ENCODE data around the gene COX6B2.
"Not testable (repeated sequence)": the region's sequence is repeated elsewhere in the genome, so short reads cannot be mapped to it uniquely, and the experiment has no call there.

The COX6B2 gene, protein sequence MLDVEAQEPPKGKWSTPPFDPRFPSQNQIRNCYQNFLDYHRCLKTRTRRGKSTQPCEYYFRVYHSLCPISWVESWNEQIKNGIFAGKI

DNA sequence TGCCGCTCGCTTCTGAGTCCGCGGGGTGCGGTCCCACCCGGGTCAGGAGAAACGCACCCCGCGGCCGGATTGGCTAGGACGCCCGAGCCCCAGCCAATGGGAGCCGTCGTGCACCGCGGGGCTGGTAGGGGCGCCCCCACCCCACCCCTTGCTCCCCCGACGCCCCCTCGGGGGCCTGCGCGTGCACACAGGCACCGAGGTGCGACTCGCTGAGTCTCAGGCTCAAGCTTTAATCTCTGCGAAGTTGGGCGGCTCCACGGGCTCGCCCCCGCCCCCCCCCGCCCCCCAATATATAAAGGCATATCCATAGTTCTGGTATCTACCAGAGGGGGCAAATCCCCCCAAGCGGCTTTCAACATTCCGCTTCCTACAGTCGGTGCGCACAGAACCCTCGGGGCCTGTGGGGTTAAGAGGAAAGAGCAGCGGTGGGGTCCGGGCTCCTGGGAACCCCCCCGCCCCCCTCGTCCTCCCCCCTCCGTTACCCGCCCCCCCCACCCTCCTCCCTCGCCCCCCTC is at the start of gene COX6B2:
Gene COX6B2 (minus strand): TSS at position 22 of the 515 bp plus-strand sequence. CDS start 198 bp downstream, outside the sequence.
- DNase-seq (ENCODE audit: low read depth in 1 of 2, low spot score in 1 of 2) = no peak

DNA sequence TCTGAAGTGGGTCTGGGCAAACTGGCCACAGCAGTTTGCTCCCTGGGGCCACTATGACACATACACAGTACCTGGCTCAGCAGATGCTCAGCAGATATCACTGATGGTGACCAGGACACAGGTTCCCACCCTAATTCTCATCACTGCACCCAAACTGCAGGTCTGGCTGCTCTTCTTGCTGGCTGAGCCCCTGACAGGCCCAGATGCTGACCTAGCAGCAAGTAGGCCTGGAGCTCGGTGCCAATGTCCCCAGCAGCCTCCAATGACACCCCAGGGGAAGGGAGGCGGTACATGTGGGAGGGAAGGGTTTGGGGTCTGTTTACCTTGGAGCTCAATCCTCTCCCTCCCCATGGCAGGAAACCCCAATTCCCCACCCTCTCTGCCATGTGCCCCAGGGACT is 48.0 kb upstream of the COX6B2 start:
- DNase-seq (ENCODE audit: low read depth in 1 of 2, low spot score in 1 of 2) = no peak

DNA sequence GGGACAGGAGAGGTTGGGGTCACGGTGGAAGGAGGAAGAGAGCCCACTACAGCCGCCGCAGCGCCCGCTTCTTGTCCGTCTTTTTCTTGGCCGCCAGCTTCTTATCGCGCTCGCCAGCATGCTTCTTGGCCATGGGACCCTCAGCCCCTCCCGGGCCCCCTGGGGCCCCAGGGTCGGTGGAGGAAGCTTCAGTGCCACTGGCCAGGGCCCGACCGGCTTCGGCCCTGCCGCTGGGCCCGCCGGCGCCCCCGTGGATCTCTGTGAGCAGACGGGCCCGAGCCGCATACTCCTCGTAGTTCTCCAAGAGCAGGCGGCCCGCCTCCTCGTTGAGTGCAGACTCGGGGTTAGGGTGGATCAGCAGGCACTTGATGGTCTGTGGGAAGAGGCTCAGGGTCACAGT is 46.9 kb upstream of the COX6B2 start:
- not testable (repeated sequence) for DNase-seq (ENCODE audit: low read depth in 1 of 2, low spot score in 1 of 2)

DNA sequence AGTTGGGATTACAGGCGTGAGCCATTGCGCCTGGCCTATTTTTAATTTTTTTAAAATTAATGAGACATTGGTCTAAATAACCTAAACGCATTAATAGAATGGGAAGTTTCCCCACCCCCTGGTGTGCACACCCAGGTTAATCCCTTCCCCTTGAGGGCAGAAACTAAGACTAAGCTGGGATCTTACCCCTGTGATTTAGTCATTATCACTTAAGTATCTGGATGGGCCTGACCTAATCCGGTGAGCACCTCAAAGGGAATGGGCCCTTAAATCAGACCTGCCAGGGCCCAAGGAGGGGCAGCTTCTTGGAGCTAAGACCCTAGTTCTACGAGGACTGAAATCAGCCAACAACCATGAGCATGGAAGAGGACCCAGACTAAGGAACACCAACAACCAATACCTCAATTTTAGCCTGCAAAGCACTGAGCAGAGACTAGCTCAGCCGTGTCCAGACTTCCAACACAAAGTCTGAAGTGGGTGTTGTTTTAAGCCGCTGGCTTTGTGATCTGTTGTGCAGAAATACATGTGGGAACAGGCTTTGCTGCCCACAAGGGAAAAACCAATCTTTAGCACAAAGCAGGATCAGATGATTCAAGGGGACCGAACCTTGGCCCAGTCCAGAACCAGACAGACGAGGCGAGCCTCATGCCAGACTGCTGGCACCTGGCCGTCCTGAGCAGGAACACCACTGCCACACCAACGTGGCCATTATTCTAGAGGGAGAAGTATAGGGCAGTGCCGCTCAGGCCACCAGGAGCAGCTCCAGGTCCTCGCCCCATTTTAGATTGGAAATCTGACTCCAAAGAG is 46.0 kb upstream of the COX6B2 start:
- no peak for DNase-seq (ENCODE audit: low read depth in 1 of 2, low spot score in 1 of 2)

DNA sequence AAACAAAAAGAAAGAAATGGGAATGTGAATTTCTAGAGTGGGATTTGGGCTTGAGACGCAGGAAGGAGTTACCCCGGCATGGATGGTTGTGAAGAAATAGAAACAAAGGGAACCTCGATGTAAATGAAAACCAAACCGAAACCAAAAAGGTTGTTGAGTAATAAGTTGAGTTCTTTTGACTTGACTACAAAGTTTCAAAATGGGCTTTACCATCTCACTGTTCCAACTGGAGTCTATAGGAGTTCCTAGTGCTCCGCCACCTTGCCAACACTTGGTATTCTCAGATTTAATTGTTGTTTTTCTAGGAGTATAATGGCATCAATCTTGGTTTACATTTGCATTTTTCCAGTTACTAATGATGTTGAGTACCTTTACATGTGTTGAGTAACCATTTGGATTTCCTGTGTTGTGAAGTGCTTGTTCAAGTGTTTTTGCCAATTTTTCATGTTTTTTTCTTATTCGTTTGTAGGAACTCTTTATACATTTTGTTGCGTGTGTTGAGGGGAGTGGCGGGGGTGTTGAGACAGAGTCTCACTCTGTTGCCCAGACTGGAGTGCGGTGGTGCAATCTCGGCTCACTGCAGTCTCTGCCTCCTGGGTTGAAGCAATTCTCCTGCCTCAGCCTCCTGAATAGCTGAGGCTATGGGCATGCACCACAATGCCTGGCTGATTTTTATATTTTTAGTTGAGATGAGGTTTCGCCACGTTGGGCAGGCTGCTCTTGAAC is 43.8 kb upstream of the COX6B2 start:
- no peak for DNase-seq (ENCODE audit: low read depth in 1 of 2, low spot score in 1 of 2)

DNA sequence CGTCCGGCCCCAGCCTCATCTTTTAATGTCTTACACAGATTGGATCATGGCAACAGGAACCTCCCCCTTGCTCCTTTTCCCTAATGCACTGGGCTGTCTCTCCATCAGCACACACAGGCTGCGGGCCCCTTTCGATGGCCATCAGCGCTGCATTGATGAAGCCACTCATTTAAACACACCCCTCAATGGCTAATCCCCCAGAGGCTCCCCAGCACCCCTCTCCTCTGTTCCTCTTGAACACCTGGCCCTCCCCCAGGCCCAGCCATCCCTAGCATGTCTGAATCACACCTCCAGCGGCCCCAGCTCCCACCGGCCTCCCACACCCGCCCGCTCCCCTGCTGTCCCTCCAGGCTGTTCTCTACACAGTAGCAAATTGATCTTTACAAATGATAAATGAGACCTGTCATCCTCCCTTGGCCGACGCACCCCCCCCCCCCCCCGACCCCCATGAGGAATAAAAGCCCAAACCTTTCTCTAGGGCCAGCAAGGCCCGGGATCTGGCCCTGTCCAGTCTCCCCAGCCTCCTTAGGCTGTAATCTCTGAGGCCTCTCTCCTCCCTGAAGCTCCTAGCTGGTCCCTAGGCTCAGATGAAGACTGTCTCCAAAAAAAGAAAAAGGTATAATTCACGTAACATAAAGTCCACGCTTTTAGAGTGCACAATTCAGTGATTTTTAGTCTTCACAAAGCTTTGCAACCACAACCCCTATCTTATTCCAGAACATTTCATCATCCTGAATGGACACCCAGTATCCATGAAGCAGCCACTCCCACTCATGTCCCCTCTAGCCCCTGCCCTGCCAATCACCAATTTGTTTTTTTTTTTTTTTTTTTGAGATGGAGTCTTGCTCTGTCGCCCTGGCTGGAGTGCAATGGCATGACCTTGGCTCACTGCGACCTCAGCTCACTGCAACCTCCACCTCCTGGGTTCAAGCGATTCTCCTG is 38.6 kb upstream of the COX6B2 start:
- no peak for DNase-seq (ENCODE audit: low read depth in 1 of 2, low spot score in 1 of 2)

DNA sequence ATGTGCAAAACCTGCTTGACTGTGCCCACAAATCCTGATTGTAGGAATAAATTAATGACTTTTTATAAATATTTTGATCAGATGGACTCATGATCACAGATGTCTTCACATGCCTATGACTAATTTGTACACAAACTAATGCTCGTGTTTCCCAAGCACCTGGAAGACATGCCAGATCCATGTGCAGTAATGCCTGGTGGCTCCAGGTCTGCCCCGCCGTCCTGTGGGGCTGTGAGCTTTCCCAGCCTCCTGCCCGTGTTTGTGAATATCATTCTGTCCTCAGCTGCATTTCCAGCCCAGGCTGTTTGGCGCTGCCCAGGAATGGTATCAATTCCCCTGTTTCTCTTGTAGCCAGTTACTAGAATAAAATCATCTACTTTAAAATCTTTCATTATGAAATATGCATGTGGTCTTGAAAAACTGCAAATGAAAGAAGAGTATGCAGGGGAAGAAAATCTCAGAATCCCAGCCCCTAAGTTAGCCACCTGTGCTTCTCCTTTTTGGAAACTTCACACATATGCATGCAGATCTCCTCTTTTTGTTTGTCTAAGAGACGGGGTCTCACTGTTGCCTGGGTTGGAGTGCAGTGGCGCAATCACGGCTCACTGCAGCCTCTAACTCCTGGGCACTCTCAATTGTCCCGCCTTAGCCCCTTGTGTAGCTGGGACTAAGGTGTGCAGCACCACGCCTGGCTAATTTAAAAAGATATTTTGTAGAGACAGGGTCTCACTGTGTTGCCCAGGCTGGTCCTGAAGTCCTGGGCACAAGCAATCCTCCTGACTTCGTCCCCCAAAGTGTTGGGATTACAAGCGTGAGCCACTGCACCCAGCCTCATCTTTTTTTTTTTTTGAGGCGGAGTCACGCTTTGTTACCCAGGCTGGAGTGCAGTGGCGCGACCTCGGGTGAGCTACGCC is 37.4 kb upstream of the COX6B2 start:
- DNase-seq (ENCODE audit: low read depth in 1 of 2, low spot score in 1 of 2) = no peak

DNA sequence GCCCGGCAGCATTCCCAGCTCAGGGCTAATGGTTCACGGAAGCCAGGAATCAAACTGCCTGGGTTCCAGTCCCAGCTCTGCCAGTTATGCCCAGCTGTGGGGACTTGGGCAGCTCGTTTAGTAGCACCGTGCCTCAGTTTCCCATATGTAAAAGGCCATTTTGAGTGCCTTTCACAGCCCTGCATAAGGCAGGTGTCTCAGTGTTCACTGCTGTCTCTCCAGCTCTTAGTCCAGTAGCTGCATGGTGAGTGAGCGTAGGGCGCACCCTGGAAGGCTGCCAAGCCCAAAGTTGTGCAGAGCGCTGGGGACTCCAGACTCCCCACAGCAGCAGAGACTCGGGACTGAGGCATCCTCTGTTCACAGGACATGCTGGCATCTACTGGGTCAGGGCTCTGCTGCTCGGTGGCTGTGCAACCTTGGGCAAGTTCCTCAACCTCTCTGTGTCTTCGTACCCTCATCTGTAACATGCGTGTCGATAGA is 36.7 kb upstream of the COX6B2 start:
- no peak for DNase-seq (ENCODE audit: low read depth in 1 of 2, low spot score in 1 of 2)

DNA sequence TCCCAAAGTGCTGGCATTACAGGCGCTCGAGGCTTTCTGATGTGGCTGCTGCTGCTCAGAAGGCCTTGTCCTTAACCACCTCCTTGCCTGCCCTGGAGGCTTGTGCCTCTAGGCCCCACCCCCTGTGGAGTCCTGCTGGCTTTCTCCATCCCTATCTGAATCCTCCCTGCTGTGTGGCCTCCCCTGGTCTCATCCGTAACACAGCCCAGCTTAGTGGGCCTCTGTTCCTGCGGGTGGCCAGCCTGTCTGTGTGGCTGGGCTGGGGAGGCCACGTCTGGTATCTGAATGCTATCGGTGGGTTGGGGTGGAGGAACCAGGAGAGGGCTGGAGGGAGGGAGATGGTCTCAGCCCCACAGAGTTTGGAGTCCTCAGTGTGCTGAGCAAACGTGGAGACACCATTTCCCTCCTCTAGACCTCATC is 36.0 kb upstream of the COX6B2 start:
- DNase-seq (ENCODE audit: low read depth in 1 of 2, low spot score in 1 of 2) = no peak

DNA sequence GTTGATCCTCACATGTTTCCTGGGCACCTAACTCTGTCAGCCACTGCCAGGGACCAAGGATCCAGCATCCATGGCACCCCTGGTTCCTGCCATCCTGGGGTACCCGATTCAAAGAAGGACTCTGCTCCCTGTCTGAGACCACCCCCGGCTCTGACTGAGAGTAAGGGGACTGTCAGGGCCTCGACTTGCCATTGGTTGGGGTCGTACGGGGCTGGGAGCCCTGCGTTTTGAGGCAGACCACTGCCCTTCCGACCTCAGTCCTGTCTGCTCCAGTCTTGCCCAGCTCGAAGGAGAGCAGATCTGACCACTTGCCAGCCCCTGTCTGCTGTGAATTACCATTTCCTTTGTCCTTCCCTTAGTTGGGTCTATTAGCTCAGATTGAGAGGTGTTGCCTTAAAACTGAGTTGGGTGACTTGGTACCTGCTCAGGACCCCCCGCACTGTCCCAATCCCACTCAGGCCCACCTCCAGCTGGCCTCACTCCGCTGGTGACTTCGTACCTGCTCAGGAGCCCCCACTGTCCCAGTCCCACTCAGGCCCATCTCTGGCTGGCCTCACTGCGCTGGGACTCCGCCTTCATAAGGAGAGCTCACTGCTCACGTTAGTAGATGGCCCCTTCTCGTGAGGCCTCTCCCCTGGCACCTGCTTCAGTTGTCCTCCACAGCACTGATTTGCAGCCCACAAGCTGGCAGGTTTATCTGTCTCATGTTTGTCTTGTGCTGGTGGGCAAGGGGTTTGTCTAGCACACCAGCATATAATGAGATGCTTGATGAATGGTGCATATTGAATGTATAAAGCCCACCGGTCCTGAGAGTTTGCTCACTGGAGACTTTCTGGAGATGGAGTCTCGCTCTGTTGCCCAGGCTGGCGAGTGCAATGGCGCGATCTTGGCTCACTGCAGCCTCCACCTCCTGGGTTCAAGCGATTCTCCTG is 35.1 kb upstream of the COX6B2 start:
- DNase-seq (ENCODE audit: low read depth in 1 of 2, low spot score in 1 of 2) = no peak

DNA sequence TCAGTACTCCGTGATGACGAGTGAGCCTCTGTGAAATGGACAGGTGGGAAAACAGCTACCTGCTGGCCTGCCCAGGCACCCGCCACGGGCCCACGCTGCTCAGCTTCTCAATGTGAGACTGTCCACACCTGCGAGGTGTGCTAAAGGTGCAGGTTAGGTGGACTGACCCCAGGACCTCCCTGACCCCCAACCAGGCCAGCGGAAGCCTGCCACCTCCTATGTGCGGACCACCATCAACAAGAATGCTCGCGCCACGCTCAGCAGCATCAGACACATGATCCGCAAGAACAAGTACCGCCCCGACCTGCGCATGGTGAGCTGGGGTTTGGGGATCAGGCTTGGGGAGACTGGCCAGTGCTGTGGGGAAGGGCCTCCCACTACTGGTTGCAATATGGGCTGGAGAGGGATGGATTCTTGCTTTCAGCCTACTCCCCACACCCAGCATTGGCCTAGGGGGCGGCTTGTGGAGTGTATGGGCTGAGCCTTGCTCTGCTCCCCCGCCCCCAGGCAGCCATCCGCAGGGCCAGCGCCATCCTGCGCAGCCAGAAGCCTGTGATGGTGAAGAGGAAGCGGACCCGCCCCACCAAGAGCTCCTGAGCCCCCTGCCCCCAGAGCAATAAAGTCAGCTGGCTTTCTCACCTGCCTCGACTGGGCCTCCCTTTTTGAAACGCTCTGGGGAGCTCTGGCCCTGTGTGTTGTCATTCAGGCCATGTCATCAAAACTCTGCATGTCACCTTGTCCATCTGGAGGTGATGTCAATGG is 33.4 kb upstream of the COX6B2 start:
- no peak for DNase-seq (ENCODE audit: low read depth in 1 of 2, low spot score in 1 of 2)

DNA sequence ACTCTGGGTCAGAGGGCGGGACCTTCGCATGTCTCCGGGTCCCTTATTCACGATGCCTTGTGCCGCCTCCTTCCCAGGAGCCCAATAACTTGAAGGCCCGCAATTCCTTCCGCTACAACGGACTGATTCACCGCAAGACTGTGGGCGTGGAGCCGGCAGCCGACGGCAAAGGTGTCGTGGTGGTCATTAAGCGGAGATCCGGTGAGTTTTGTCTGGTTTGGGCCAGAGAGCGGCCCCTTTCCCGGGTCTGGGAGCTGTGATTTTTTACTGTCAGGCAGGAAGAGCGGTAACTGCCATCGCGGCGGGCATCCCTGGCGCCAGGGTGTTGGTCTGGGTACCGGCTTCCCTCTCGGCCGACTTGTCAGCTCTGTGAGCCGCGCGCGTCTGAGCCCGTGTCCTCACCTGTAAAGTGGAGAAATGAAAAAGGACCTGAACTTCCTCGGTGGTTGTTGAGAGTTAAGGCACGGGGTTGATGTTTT is 32.0 kb upstream of the COX6B2 start:
- DNase-seq (ENCODE audit: low read depth in 1 of 2, low spot score in 1 of 2) = no peak

DNA sequence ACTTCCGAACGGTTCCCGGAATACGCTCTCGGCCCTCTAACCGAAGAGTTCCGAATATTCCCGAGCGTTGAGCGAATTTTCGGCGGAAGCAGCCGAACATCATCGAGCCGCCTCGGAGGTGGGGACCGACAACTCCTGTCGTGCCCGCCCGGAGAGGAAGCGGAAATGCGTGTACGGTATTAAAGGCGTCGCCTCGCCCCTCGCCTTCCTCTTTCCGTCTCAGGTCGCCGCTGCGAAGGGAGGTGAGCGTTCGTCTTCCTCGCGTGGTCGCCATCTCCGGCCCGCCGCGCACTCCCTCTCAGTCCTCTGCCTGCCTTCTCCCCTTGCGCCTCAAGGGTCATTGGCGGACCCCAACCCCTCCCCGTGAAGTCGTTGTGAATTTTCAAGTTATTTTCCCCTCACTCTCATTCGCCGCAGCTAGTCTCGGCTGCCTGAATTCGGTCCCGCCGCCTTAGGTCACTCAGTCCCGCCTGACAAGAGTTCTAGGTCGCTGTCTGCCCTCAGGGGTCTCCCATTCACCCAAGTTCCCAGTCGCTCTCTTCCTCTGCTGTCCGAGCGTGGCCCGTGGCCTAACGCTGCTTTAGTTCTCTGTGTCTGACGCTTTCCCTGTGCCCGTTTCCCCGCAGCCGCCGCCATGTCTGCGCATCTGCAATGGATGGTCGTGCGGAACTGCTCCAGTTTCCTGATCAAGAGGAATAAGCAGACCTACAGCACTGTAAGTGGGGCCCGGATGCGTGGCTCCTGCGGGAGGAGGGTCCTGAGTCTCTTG is 31.4 kb upstream of the COX6B2 start, which contains the start of gene RPL28:
Gene RPL28 (plus strand): TSS at position 209 of the 769 bp plus-strand sequence. CDS start 426 bp downstream, at position 635.
- DNase-seq (ENCODE audit: low read depth in 1 of 2, low spot score in 1 of 2) = peak; percentile 95 to 99

DNA sequence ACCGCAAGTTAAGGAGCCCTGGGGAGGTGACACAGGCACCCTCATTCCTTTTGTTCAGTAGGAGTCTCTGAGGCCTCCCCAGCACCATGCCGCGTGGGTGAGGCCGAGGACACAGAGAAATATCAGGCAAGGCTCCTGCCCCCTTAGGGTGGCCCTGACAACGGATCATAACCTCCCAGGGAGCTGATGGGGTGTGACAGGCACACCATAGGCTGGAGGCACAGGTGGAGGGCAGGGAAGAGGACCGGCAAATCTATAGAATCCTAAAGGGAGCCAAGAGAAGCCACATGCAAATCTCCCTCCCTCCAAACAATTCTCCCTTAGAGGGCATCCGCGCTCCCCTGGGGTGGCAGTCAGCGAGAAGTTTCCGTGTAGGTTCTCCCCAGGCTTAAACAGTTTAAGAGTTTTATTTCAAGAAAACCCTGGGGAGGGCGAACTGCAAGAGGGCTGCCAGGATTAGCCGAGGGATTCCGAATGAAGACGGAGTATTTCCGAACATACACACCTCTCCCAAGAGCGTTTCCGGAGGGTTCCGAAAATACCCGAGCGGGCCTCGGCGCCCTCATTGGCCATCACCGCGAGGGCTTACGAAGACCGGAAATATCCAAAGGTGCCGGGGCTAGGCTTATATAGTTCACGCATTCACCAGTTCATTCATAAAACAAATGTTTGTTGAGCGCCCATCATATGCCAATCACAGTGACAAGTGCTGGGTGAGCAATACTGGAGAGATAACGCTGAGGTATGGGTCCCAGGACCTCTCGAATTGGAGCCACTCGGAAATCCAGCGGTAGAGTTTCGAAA is 30.6 kb upstream of the COX6B2 start:
- DNase-seq (ENCODE audit: low read depth in 1 of 2, low spot score in 1 of 2) = peak; percentile 82 to 94

DNA sequence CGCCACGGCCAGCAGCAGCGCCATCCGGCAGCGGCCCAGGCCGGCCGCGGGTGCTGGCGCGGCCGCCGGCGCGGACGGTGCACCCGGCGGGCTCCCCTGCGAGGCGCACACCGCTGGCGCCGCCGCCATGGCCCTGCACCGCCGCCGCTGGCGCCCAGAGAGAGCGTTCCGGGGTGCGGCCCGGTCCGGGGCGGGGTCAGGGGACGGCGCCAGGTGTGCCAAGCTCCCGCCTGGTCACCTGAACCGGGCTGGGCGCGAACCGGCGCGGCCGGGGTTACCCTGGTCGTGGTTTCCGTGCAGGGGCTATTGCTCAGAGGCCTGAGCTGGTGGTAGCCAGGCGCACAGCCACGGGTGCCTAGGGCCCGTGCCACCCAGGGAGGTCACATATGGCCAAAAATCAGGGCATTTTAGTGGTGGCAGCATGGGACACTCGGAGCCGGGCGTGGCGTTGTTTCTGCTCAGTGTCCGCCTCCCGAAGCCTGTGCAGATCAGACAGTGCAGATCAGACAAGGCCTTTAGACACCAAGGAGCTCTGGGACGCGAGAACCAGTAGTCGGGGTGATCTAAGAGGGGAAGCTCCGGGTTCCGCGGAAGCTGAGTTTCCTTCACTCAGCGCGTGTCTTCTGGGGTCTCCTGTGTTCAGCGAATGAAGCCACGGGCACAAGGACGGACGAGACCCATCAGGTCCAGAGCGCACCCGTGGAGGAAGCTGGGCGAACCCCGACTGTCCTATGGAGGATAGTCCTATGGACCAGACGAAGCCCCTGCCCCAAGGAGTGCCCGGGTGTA is 29.8 kb upstream of the COX6B2 start, which contains the start of gene TMEM238:
Gene TMEM238 (minus strand): TSS at position 162 of the 789 bp plus-strand sequence. CDS start 33 bp downstream, at position 129.
- no peak for DNase-seq (ENCODE audit: low read depth in 1 of 2, low spot score in 1 of 2)
